OCI-LY7 (cell line): ENCODE data around the gene REEP3. TPM values are rescaled to one million over a fixed set of nuclear protein-coding genes. Genes with fewer than 3 reads are reported as not detected.

Source experiments
- BruUV-seq: library from RNA; stranded (reverse); fragments of 400-500 nt; replicated peaks from 2 replicates; lab custom pipeline; 2021; lab: Mats Ljungman, UMichigan
- CTCF ChIA-PET: fragments of 300-600 bp; sonication (Branson Sonifier 250); formaldehyde crosslinking; loops from one replicate; lab custom pipeline; 2022; ENCODE audit warnings: antibody characterized with exemption; ENCODE audit not compliant: unreplicated experiment; lab: Charles Lee
- POLR2A ChIA-PET: fragments of 300-600 bp; sonication (Branson Sonifier 250); formaldehyde crosslinking; loops from one replicate; lab custom pipeline; 2022; ENCODE audit warnings: antibody characterized with exemption; lab: Charles Lee
- DNase-seq: peaks from one replicate; pipeline ENCODE4 v3.0.0-alpha.2; 2015; ENCODE audit warnings: low spot score
- H2AFZ ChIP-seq: fragments of 200-600 bp; sonication (generic), shearing (Covaris generic); 2 replicates; pipeline ENCODE4 v1.6.1; 2014; ENCODE audit warnings: mild to moderate bottlenecking, antibody characterized with exemption, low read length, moderate library complexity
- H3K27ac ChIP-seq: fragments of 200-600 bp; sonication (generic); 2 replicates; pipeline ENCODE4 v1.5.1; 2014; ENCODE audit warnings: mixed run types, low read depth, mild to moderate bottlenecking, moderate library complexity, low read length, inconsistent platforms; ENCODE audit not compliant: poor library complexity, severe bottlenecking
- H3K36me3 ChIP-seq: fragments of 200-600 bp; sonication (generic); 2 replicates; pipeline ENCODE4 v1.6.1; 2014; ENCODE audit warnings: mild to moderate bottlenecking, antibody characterized with exemption, low read length, moderate library complexity, mixed read lengths; ENCODE audit not compliant: insufficient read depth
- H3K4me1 ChIP-seq: fragments of 200-600 bp; sonication (generic); 2 replicates; pipeline ENCODE4 v1.5.1; 2014; ENCODE audit warnings: mild to moderate bottlenecking, low read length; ENCODE audit not compliant: insufficient read depth, poor library complexity, severe bottlenecking
- H3K4me2 ChIP-seq: fragments of 200-600 bp; sonication (generic); 2 replicates; pipeline ENCODE4 v1.6.1; 2014; ENCODE audit warnings: mild to moderate bottlenecking, low read length
- H3K4me3 ChIP-seq: fragments of 200-600 bp; sonication (generic); 2 replicates; pipeline ENCODE4 v1.5.1; 2014; ENCODE audit warnings: mild to moderate bottlenecking, low read depth, low read length; ENCODE audit not compliant: poor library complexity, severe bottlenecking
- H3K79me2 ChIP-seq: fragments of 200-600 bp; sonication (generic); 2 replicates; pipeline ENCODE4 v1.6.1; 2016; ENCODE audit warnings: low read depth, mild to moderate bottlenecking, low read length, moderate library complexity, mixed read lengths; ENCODE audit not compliant: insufficient read depth
- H3K9me2 ChIP-seq: fragments of 200-600 bp; sonication (generic); 2 replicates; pipeline ENCODE4 v1.6.1; 2016; ENCODE audit warnings: mild to moderate bottlenecking, low read length, mixed read lengths; ENCODE audit not compliant: insufficient read depth
- H3K9me3 ChIP-seq: fragments of 200-600 bp; sonication (generic); 2 replicates; pipeline ENCODE4 v1.6.1; 2014; ENCODE audit warnings: mild to moderate bottlenecking, mixed run types, low read length, mixed read lengths
- H4K20me1 ChIP-seq: fragments of 200-600 bp; sonication (generic); 2 replicates; pipeline ENCODE4 v1.6.1; 2014; ENCODE audit warnings: mild to moderate bottlenecking, antibody characterized with exemption, low read length, moderate library complexity, mixed read lengths; ENCODE audit not compliant: insufficient read depth
- EZH2phosphoT487 ChIP-seq: fragments of 200-600 bp; sonication (generic); IDR thresholded peaks from 2 replicates; pipeline ENCODE4 v1.6.1; 2018; ENCODE audit warnings: low read depth, borderline replicate concordance, mild to moderate bottlenecking, mixed run types, antibody characterized with exemption, low read length, moderate library complexity, mixed read lengths
- intact Hi-C: fragments of 100-400 bp; cut with micrococcal nuclease; formaldehyde crosslinking; loops from one replicate; pipeline ENCODE4 v1.10.0; 2022; ENCODE audit not compliant: unreplicated experiment
- total RNA-seq, 2 experiments: library from RNA; depleted of rRNA in 1 of 2; stranded (reverse); fragments of >200 nt in 1 of 2; shearing (Covaris generic) in 1 of 2; gene quantifications; 2 replicates each; pipeline ENCODE4 v1.2.3, GENCODE V29; 2014 to 2022
- TF ChIP-seq, protein P1 (sequence below): fragments of 200-600 bp; sonication (generic); conservative IDR thresholded peaks from 2 replicates; pipeline ENCODE4 v1.5.1; 2014; ENCODE audit warnings: mild to moderate bottlenecking, antibody characterized with exemption, low read length, moderate library complexity, mixed read lengths

REEP3 gene
- total RNA-seq, 2 experiments from 2014 or later, result 3.6 to 11.0 TPM

GRCh38 chr10:63481815-63482421, 39.3 kb upstream of the REEP3 start:
- Histone ChIP-seq H3K27ac (no peak overlapping the region), H3K4me1 (no peaks in the 10 kb centered on the region), H2AFZ (no peak overlapping the region), H3K36me3 (no peaks in the 10 kb centered on the region), H4K20me1 (0 out of 2 replicates have a peak, but pooled peaks cover 12% of the 10 kb centered on the region), H3K9me3 (no peaks in the 10 kb centered on the region), H3K79me2 (peaks cover 5% of the 10 kb centered on the region; the same call in 1 of the 2 replicates), H3K4me3 (no peak overlapping the region), H3K9me2 (no peaks in the 10 kb centered on the region), H3K4me2 (no peak overlapping the region)
- ChIA-PET CTCF (no interaction called here), POLR2A (interaction anchor here (0.6 kb wide), 2 partner anchors 326 to 1376 kb away, joined by 3 to 8 read pairs; no protein-coding TSS in a partner anchor)
- no TSS peak for BruUV-seq
- DNase-seq, result no peak
- intact Hi-C loops, result no loop called here
- no peak for TF ChIP-seq EZH2phosphoT487
- TF ChIP-seq, protein P1, sequence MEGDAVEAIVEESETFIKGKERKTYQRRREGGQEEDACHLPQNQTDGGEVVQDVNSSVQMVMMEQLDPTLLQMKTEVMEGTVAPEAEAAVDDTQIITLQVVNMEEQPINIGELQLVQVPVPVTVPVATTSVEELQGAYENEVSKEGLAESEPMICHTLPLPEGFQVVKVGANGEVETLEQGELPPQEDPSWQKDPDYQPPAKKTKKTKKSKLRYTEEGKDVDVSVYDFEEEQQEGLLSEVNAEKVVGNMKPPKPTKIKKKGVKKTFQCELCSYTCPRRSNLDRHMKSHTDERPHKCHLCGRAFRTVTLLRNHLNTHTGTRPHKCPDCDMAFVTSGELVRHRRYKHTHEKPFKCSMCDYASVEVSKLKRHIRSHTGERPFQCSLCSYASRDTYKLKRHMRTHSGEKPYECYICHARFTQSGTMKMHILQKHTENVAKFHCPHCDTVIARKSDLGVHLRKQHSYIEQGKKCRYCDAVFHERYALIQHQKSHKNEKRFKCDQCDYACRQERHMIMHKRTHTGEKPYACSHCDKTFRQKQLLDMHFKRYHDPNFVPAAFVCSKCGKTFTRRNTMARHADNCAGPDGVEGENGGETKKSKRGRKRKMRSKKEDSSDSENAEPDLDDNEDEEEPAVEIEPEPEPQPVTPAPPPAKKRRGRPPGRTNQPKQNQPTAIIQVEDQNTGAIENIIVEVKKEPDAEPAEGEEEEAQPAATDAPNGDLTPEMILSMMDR, result no peak

DNA sequence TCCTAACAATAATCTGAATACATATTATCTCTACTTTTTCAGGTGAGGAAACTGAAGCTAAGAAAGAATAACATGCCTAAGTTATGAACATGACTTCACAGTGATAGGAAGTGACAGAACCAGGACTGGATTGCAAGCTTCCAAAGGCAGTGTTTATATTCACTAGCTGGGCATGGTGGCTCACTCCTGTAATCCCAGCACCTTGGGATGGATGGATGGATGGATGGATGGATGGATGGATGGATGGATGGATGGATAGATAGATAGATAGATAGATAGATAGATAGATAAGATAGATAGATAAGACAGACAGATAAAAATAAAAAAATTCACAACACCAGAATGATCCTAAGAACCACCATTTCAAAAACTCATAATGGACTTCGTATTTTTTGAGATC, 37.2 kb upstream of the REEP3 start:
- intact Hi-C loops, result no loop called here
- BruUV-seq, result no TSS peak
- Histone ChIP-seq H3K27ac (no peak overlapping the region), H3K79me2 (no peaks in the 10 kb centered on the region), H3K9me2 (no peaks in the 10 kb centered on the region), H3K4me1 (no peaks in the 10 kb centered on the region), H4K20me1 (0 out of 2 replicates have a peak, but pooled peaks cover 12% of the 10 kb centered on the region), H3K4me3 (no peak overlapping the region), H3K9me3 (no peaks in the 10 kb centered on the region), H2AFZ (no peak overlapping the region), H3K4me2 (no peak overlapping the region), H3K36me3 (no peaks in the 10 kb centered on the region)
- TF ChIP-seq EZH2phosphoT487, result no peak
- TF ChIP-seq, protein P1, result no peak
- CTCF ChIA-PET, result no interaction called here
- no peak for DNase-seq
- POLR2A ChIA-PET, result interaction anchor here (0.7 kb wide), 1 partner anchor 15 kb away, joined by 3 read pairs; no protein-coding TSS in a partner anchor

DNA sequence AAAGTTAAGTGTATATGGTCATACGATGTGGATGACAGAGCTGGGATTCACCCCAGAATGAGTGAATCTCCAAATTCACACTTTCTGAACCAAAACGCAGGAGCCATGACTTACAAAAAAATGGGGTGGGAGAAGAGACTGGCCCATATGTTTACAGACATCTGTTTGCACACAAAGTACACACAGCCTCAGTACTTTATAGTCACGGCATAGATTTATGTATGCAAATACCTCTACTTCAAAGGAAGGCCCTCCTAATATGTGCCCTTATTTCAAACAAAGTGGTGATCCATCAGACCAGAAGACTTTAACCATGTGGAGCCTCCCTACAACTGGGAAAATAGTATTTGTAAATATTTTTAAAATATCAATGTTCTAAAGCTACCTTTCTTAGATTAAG, 33.2 kb upstream of the REEP3 start:
- DNase-seq, result no peak
- BruUV-seq, result no TSS peak
- TF ChIP-seq, protein P1, result no peak
- TF ChIP-seq EZH2phosphoT487, result no peak
- ChIA-PET POLR2A (interaction anchor here (0.7 to 1.1 kb wide), 2 partner anchors 13 to 113 kb away, joined by 3 to 5 read pairs; no protein-coding TSS in a partner anchor), CTCF (no interaction called here)
- no peak overlapping the region for H2AFZ ChIP-seq
- 0 out of 2 replicates have a peak, but pooled peaks cover 6% of the 10 kb centered on the region for H4K20me1 ChIP-seq
- no peaks in the 10 kb centered on the region for H3K9me3 ChIP-seq
- H3K9me2 ChIP-seq, result no peaks in the 10 kb centered on the region
- H3K79me2 ChIP-seq, result no peaks in the 10 kb centered on the region
- H3K4me3 ChIP-seq, result no peak overlapping the region
- no peaks in the 10 kb centered on the region for H3K36me3 ChIP-seq
- no peak overlapping the region for H3K27ac ChIP-seq
- no peaks in the 10 kb centered on the region for H3K4me1 ChIP-seq
- intact Hi-C loops, result no loop called here
- H3K4me2 ChIP-seq, result no peak overlapping the region
